Astrocyte of the spinal cord (primary cell): ENCODE results near the gene MAVS.
"Not testable (repeated sequence)": the region's sequence is repeated elsewhere in the genome, so short reads cannot be mapped to it uniquely, and the experiment has no call there.

Source experiments
- DNase-seq: peaks from one replicate; pipeline ENCODE4 v3.0.0; 2011; ENCODE audit warnings: low read depth, low spot score
- H3K4me3 ChIP-seq: 2 replicates; pipeline ENCODE4 v1.5.1; 2011; ENCODE audit warnings: low read depth, mild to moderate bottlenecking, low read length, moderate library complexity
- in situ Hi-C: cut with HindIII; loops from 2 replicates; pipeline ENCODE4 v1.10.0; 2017; ENCODE audit warnings: low sequenced_read_pairs
- TF ChIP-seq, protein P1 (sequence below): IDR thresholded peaks from 2 replicates; pipeline ENCODE4 v1.5.1; 2012; ENCODE audit warnings: low read depth, mild to moderate bottlenecking, low read length, inconsistent platforms

MAVS gene

GRCh38 chr20:3900187-3900604 lies 53.6 kb downstream of the MAVS start:
- TF ChIP-seq, protein P1, sequence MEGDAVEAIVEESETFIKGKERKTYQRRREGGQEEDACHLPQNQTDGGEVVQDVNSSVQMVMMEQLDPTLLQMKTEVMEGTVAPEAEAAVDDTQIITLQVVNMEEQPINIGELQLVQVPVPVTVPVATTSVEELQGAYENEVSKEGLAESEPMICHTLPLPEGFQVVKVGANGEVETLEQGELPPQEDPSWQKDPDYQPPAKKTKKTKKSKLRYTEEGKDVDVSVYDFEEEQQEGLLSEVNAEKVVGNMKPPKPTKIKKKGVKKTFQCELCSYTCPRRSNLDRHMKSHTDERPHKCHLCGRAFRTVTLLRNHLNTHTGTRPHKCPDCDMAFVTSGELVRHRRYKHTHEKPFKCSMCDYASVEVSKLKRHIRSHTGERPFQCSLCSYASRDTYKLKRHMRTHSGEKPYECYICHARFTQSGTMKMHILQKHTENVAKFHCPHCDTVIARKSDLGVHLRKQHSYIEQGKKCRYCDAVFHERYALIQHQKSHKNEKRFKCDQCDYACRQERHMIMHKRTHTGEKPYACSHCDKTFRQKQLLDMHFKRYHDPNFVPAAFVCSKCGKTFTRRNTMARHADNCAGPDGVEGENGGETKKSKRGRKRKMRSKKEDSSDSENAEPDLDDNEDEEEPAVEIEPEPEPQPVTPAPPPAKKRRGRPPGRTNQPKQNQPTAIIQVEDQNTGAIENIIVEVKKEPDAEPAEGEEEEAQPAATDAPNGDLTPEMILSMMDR, result no peak

DNA sequence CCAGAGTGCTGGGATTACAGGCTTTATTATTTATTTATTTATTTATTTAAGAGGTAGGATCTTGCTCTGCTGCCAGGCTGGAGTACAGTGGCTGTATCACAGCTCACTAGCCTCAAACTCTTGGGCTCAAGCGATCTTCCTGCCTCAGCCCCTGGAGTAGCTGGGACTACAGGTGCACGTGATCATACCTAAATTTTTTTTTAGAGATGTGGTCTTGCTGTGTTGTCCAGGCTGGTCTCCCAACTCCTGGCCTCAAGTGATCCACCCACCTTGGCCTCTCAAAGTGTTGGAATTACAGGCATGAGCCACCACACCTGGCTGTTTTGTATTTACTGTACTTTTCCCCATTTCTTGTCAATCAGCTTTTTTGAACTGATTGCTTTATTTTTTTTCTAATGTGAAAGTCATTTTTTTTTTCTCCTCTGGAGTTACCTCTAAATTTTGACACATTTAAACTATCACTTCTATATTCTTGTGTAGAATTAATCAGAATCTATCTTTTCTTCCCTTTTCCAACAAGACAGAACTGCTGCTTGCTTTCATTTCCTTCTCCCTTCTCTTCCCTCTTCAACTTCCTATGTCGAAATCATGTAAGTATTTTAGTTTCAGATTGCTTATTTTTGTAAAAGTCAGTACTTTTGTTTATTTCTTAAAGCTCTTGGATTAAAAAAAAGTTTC lies 54.5 kb downstream of the MAVS start:
- TF ChIP-seq, protein P1, result no peak
- H3K4me3 ChIP-seq, result no peak overlapping the region
- in situ Hi-C loops, result no loop called here
- no peak for DNase-seq

More at GRCh38 chr20:3900187-3900604, 53.6 kb downstream of the MAVS start:
- no peak overlapping the region for H3K4me3 ChIP-seq
- no peak for DNase-seq
- in situ Hi-C loops, result no loop called here

- in situ Hi-C loops, result no loop called here
- TF ChIP-seq, protein P1, result no peak
- H3K4me3 ChIP-seq, result no peak overlapping the region
- DNase-seq, result no peak
These were observed 55.2 kb downstream of the MAVS start for GRCh38 chr20:3901706-3902440.

DNA sequence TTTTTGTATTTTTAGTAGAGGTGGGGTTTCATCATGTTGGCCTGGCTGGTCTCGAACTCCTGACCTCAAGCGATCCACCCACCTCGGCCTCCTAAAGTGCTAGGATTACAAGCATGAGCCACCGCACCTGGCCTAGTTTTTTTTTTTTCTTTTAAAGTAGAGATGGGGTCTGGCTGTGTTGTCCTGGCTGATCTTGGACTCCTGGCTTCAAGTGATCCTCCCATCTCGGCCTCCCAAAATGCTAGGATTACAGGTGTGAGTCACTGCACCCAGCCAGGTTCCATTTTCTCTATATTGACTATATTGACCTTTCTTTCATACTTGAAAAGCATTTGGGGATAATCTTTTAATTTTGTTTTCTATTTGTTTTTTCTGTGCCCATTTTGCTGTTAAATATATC lies 55.8 kb downstream of the MAVS start:
- TF ChIP-seq, protein P1, result no peak
- in situ Hi-C loops, result no loop called here
- H3K4me3 ChIP-seq, result no peak overlapping the region
- no peak for DNase-seq

GRCh38 chr20:3904224-3904623 lies 57.6 kb downstream of the MAVS start:
- no peak for DNase-seq
- TF ChIP-seq, protein P1, result no peak
- no peak overlapping the region for H3K4me3 ChIP-seq
- in situ Hi-C loops, result no loop called here

GRCh38 chr20:3904857-3905256 lies 58.2 kb downstream of the MAVS start:
- H3K4me3 ChIP-seq, result no peak overlapping the region
- DNase-seq, result no peak
- in situ Hi-C loops, result no loop called here
- TF ChIP-seq, protein P1, result no peak

DNA sequence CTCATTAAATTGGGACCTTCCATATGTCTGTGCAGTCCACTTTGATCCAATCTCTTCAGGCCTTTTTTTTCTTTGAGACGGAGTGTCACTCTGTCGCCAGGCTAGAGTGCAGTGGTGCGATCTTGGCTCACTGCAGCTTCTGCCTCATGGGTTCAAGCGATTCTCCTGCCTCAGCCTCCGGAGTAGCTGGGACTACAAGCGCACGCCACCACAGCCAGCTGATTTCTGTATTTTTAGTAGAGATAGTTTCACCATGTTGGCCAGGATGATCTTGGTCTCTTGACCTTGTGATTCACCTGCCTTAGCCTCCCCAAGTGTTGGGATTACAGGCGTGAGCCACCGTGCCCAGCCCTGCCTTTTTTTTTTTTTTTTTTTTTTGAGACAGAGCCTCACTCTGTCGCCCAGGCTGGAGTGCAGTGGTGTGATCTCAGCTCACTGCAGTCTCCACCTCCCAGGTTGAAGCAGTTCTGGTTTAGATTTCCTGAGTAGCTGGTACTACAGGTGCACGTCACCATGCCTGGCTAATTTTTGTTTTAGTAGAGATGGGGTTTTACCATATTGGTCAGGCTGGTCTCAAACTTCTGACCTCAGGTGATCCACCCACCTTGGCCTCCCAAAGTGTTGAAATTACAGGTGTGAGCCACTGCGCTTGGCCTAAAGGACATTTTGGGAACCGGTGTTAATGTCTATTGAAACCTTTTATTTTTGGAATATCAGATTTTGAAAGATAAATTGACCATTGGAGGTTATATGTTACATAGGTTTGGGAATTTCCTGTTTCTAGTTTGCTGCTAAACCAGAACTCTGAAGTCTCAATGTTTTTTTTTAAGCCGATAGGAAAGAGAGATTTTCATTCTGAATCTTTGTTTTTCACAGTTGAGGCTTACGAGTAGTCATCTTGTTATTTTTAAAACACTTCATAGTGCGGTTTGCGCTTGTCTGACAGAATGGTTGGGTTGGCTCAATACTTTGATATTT lies 60.4 kb downstream of the MAVS start:
- in situ Hi-C loops, DNase-seq, H3K4me3 ChIP-seq: not testable (repeated sequence)
